HepG2 (cell line): ENCODE measurements around the gene C20orf204. TPM values are rescaled to one million over a fixed set of nuclear protein-coding genes. Genes with fewer than 3 reads are reported as not detected.

ENCODE experiments used
- AGO1 ChIP-seq: fragments of 200-400 bp; formaldehyde crosslinking; IDR thresholded peaks from 2 replicates; pipeline ENCODE4 v1.6.1; 2017; ENCODE audit warnings: mild to moderate bottlenecking, low read depth, low read length, moderate library complexity; ENCODE audit not compliant: poor library complexity, severe bottlenecking
- ATF7-NPFF ChIP-seq: sonication (generic); formaldehyde crosslinking; IDR thresholded peaks from 2 replicates; pipeline ENCODE4 v1.8.1; 2023; ENCODE audit warnings: mild to moderate bottlenecking, low read depth, missing genetic modification reagents, moderate library complexity
- ESRRA ChIP-seq: sonication (generic); formaldehyde crosslinking; IDR thresholded peaks from 2 replicates; pipeline ENCODE4 v1.5.1; 2020; ENCODE audit warnings: mild to moderate bottlenecking, low read depth, missing genetic modification reagents
- HOXA3 ChIP-seq: sonication (generic); formaldehyde crosslinking; IDR thresholded peaks from 2 replicates; pipeline ENCODE4 v1.5.0; 2020; ENCODE audit warnings: missing genetic modification reagents
- KDM2A ChIP-seq: sonication (generic); formaldehyde crosslinking; IDR thresholded peaks from 2 replicates; pipeline ENCODE4 v1.4.0; 2020; ENCODE audit warnings: low read depth, missing genetic modification reagents, borderline replicate concordance
- MAZ ChIP-seq, 2 experiments: sonication (generic) in 1 of 2; formaldehyde crosslinking in 1 of 2; IDR thresholded peaks; 2 replicates each; pipeline versions ENCODE4 v1.5.0 to v1.6.1; 2012 to 2020; ENCODE audit warnings: low read depth in 2 of 2, mild to moderate bottlenecking in 2 of 2, borderline replicate concordance in 1 of 2, improper control_type of control experiment in 1 of 2, low read length in 1 of 2, missing genetic modification reagents in 1 of 2, moderate library complexity in 1 of 2
- RAD21 ChIP-seq: fragments of 450-650 bp; formaldehyde crosslinking; IDR thresholded peaks from 2 replicates; pipeline ENCODE4 v1.5.0; 2020; ENCODE audit warnings: mild to moderate bottlenecking
- RBM22 ChIP-seq: fragments of 200-400 bp; formaldehyde crosslinking; optimal IDR thresholded peaks from 2 replicates; pipeline ENCODE3; 2017; ENCODE audit warnings: mild to moderate bottlenecking, low read length, moderate library complexity
- REXO4 ChIP-seq: sonication (generic); formaldehyde crosslinking; IDR thresholded peaks from 2 replicates; pipeline ENCODE4 v1.8.0; 2022; ENCODE audit warnings: missing genetic modification reagents, mild to moderate bottlenecking, borderline replicate concordance
- RXRA ChIP-seq: sonication (generic); formaldehyde crosslinking; IDR thresholded peaks from 2 replicates; pipeline ENCODE4 v1.5.1; 2020; ENCODE audit warnings: missing genetic modification reagents
- SIN3A ChIP-seq: IDR thresholded peaks from 2 replicates; pipeline ENCODE4 v1.6.1; 2011; ENCODE audit warnings: low read depth, mild to moderate bottlenecking, control low read depth, low read length, borderline replicate concordance
- ZNF230 ChIP-seq: sonication (generic); formaldehyde crosslinking; IDR thresholded peaks from 2 replicates; pipeline ENCODE4 v1.4.0; 2020; ENCODE audit warnings: mild to moderate bottlenecking, missing genetic modification reagents
- polyA plus RNA-seq, 8 experiments: library from polyadenylated mRNA; depleted of rRNA in 3 of 8; stranded (reverse) in 7 of 8; unstranded in 1 of 8; fragments of >200 nt; fragmentation: Illumina TruSeq in 4 of 8; extraction: Trizol in 4 of 8; gene quantifications; 2 replicates each; pipeline versions ENCODE4 v1.2.1 to v1.2.3, GENCODE V29; 2011 to 2016; ENCODE audit warnings: low read depth in 4 of 8, missing spikeins in 1 of 8, mixed read lengths in 1 of 8; ENCODE audit not compliant: insufficient read depth in 1 of 8
- total RNA-seq, 5 experiments: library from RNA; depleted of rRNA; stranded (reverse); fragments of >200 nt; fragmentation: Illumina TruSeq; extraction: Trizol; gene quantifications; 2 replicates each; pipeline ENCODE4 v1.2.3, GENCODE V29; 2016; ENCODE audit warnings: low read depth in 1 of 5
- TF ChIP-seq, protein P1 (sequence below): sonication (generic); formaldehyde crosslinking; IDR thresholded peaks from 2 replicates; pipeline ENCODE4 v1.8.0; 2022; ENCODE audit warnings: mild to moderate bottlenecking, missing genetic modification reagents; ENCODE audit not compliant: insufficient replicate concordance
- TF ChIP-seq, protein P2 (sequence below): sonication (generic); formaldehyde crosslinking; IDR thresholded peaks from 2 replicates; pipeline ENCODE4 v1.4.0; 2020; ENCODE audit warnings: low read depth, mild to moderate bottlenecking, missing genetic modification reagents
- TF ChIP-seq, protein P3 (sequence below): sonication (generic); formaldehyde crosslinking; IDR thresholded peaks from 2 replicates; pipeline ENCODE4 v1.5.0; 2020; ENCODE audit warnings: missing genetic modification reagents, mild to moderate bottlenecking, borderline replicate concordance
- TF ChIP-seq, protein P4 (sequence below): sonication (generic); formaldehyde crosslinking; IDR thresholded peaks from 2 replicates; pipeline ENCODE4 v1.5.1; 2020; ENCODE audit warnings: missing genetic modification reagents, mild to moderate bottlenecking, borderline replicate concordance

C20orf204 gene
- total and polyA plus RNA-seq, 2 of the 13 experiments (the other 11 are each of a cell fraction or from before 2014, with no cell fraction given): 22.1 to 80.0 TPM

DNA sequence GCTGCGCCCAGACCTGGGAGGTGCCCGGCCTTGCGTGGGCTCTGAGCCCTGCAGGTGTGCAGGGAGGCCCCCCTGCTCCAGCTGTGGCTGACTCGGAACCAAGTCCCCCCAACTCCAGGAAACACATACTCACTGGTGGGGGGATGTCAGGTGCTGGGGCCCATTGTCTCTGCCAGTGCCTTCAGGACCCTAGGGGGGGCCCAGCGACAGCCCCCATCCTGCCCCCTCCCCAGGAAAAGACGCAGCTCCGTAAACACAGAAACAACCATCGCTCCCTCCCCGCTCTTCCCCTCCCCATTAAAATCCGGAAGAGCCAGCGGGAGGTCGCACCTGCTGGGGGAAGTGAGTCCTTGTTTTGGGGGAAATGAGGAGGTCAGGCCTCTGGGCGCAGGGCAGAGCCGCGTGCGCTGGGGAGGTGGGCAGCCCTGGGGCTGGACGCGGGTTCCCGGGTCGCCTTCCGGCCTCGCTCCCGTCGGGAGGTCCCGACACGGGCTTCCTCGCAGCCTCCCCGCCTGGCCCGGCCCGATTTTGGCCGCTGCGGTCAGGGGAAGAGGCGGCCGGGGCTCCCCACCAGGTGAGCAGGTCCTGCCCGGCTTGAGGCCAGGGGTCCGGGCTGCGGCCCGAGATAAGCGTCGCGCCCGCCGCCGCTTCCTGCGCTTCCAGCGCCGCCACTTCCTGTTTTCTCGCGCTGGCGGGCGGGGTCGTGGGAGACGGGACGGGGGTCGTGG is 6.2 kb downstream of the C20orf204 start (continued):
- TF ChIP-seq KDM2A (CRISPR knock-in tag) (peak; percentile 93), ZNF230 (peak; percentile 44; the same call in 1 of the 2 replicates), ATF7-NPFF (CRISPR knock-in tag) (peak; percentile 83), ESRRA (CRISPR knock-in tag) (0 out of 2 replicates have a peak, but pooled peaks have one; percentile 18), RXRA (CRISPR knock-in tag) (peak; percentile 52; the same call in 1 of the 2 replicates), HOXA3 (peak; percentile 58), MAZ (IDR thresholded peaks at IDR 0.05; ENCODE audit: borderline replicate concordance, low read depth, low read length) (0 out of 2 replicates have a peak, but pooled peaks have one; percentile 35), MAZ (CRISPR knock-in tag; IDR thresholded peaks at IDR 0.05; ENCODE audit: low read depth) (peak; percentile 69; the same call in 1 of the 2 replicates), SIN3A (peak; percentile 21; the same call in 1 of the 2 replicates), RAD21 (CRISPR knock-in tag) (peak; percentile 61; the same call in 1 of the 2 replicates), RBM22 (peak; percentile 92), REXO4 (CRISPR knock-in tag) (0 out of 2 replicates have a peak, but pooled peaks have one; percentile 39), AGO1 (peak; percentile 99)
- TF ChIP-seq, protein P1, sequence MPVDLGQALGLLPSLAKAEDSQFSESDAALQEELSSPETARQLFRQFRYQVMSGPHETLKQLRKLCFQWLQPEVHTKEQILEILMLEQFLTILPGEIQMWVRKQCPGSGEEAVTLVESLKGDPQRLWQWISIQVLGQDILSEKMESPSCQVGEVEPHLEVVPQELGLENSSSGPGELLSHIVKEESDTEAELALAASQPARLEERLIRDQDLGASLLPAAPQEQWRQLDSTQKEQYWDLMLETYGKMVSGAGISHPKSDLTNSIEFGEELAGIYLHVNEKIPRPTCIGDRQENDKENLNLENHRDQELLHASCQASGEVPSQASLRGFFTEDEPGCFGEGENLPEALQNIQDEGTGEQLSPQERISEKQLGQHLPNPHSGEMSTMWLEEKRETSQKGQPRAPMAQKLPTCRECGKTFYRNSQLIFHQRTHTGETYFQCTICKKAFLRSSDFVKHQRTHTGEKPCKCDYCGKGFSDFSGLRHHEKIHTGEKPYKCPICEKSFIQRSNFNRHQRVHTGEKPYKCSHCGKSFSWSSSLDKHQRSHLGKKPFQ (CRISPR knock-in tag): peak; percentile 94
- TF ChIP-seq, protein P2, sequence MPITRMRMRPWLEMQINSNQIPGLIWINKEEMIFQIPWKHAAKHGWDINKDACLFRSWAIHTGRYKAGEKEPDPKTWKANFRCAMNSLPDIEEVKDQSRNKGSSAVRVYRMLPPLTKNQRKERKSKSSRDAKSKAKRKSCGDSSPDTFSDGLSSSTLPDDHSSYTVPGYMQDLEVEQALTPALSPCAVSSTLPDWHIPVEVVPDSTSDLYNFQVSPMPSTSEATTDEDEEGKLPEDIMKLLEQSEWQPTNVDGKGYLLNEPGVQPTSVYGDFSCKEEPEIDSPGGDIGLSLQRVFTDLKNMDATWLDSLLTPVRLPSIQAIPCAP: peak; percentile 67; the same call in 1 of the 2 replicates
- TF ChIP-seq, protein P3, sequence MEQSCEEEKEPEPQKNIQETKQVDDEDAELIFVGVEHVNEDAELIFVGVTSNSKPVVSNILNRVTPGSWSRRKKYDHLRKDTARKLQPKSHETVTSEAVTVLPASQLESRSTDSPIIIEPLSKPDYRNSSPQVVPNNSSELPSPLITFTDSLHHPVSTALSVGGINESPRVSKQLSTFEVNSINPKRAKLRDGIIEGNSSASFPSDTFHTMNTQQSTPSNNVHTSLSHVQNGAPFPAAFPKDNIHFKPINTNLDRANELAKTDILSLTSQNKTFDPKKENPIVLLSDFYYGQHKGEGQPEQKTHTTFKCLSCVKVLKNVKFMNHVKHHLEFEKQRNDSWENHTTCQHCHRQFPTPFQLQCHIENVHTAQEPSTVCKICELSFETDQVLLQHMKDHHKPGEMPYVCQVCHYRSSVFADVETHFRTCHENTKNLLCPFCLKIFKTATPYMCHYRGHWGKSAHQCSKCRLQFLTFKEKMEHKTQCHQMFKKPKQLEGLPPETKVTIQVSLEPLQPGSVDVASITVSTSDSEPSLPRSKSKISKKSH (CRISPR knock-in tag): peak; percentile 27; the same call in 1 of the 2 replicates
- TF ChIP-seq, protein P4, sequence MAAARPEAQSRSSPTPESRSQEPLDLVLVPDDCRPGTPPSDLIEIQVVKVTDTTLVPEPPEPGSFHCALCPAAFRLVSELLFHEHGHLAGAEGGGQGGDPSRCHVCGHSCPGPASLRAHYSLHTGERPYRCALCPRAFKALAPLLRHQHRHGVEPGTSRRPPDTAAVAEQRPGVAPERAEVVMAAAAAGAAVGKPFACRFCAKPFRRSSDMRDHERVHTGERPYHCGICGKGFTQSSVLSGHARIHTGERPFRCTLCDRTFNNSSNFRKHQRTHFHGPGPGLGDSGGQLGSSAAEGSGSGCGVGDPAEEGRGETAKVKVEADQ (CRISPR knock-in tag): no peak
